ENCODE results near the gene CHMP2A. TPM values are rescaled to one million over a fixed set of nuclear protein-coding genes. Genes with fewer than 3 reads are reported as not detected.

The CHMP2A gene
- total and polyA plus RNA-seq, 10 of the 15 experiments (the other 5 are each of a cell fraction or from before 2014, with no cell fraction given) = 69.5 to 172 (median 109) TPM

- TF ChIP-seq ZNF592 (IDR thresholded peaks at IDR 0.05) = no peak
Measured at GRCh38 chr19:58559275-58560006, 4.5 kb upstream of the CHMP2A start (continued).

GRCh38 chr19:58558623-58559274 is 3.8 kb upstream of the CHMP2A start:
- Histone ChIP-seq H3K79me2 (ENCODE audit: control insufficient read depth, insufficient read depth, low read length) (peaks cover 42% of the 10 kb centered on the region), H3K36me3 (ENCODE audit: control insufficient read depth in 2 of 2, insufficient read depth in 2 of 2, low read length in 1 of 2) (peaks cover 5% of the 10 kb centered on the region in 2 experiments; a peak in 3 of 4 replicates), H3K27me3 (replicated peaks in 1 of 2; ENCODE audit: control insufficient read depth in 2 of 2, insufficient read depth in 2 of 2, low read length in 1 of 2) (no peaks in the 10 kb centered on the region), H3K9ac (ENCODE audit: control insufficient read depth, insufficient read depth, low read length) (peak overlapping the region; percentile 93), H3K27ac (ENCODE audit: control insufficient read depth, insufficient read depth) (peak overlapping the region; percentile 96), H2AFZ (ENCODE audit: control insufficient read depth, low read depth, low read length) (peak overlapping the region; percentile 86), H3K9me3 (replicated peaks; ENCODE audit: control insufficient read depth, insufficient read depth, low read length) (no peaks in the 10 kb centered on the region), H3K4me2 (ENCODE audit: control insufficient read depth, insufficient read depth) (peak overlapping the region; percentile 88), H3K4me1 (ENCODE audit: control insufficient read depth, insufficient read depth, low read length) (peaks cover 50% of the 10 kb centered on the region), H3K4me3 (peak overlapping the region; percentile 89), H4K20me1 (ENCODE audit: control insufficient read depth, insufficient read depth) (no peaks in the 10 kb centered on the region)
- ATAC-seq (peak; percentile 72), DNase-seq (ENCODE audit: low read depth, low spot score) (peak; percentile 95), FAIRE-seq (peak; percentile 100)
- intact Hi-C loops (cut with micrococcal nuclease; ENCODE audit: unreplicated experiment) (loop anchor here (1.0 to 2.0 kb wide), 2 partner anchors 14 to 44 kb away; no protein-coding TSS in a partner anchor), in situ Hi-C loops (cut with MboI) (no loop called here)
- 2% methylated on average over 63 of the region's 76 CpGs for WGBS (ENCODE audit: insufficient coverage, insufficient replicate concordance, low lambda C conversion rate, missing lambda C conversion rate)
- ChIA-PET RAD21 (ENCODE audit: unreplicated experiment) (interaction anchor here (0.6 to 1.6 kb wide), 6 partner anchors 14 to 39 kb away, joined by 3 to 5 read pairs (median 4); partner anchors contain the start of gene ZBTB45), POLR2A (interaction anchor here (0.6 to 4.7 kb wide), 10 partner anchors 12 to 70 kb away, joined by 3 to 46 read pairs (median 8); partner anchors contain the start of genes MZF1, TRIM28 and ZBTB45), CTCF (interaction anchor here (1.0 to 2.4 kb wide), 4 partner anchors 13 to 39 kb away, joined by 3 to 14 read pairs (median 6); partner anchors contain the start of gene ZBTB45), SMC1A (ENCODE audit: uncharacterized antibody, unreplicated experiment) (interaction anchor here (0.6 to 1.9 kb wide), 4 partner anchors 13 to 197 kb away, joined by 3 to 10 read pairs (median 4); partner anchors contain the start of gene ZBTB45)
- no TSS peak for BruUV-seq (replicated peaks)
- TF ChIP-seq GABPA (IDR thresholded peaks at IDR 0.05; ENCODE audit: low read depth) = no peak
- TF ChIP-seq HCFC1 (IDR thresholded peaks at IDR 0.05; ENCODE audit: low read length) = peak; percentile 73
- TF ChIP-seq TCF12 (IDR thresholded peaks at IDR 0.05; ENCODE audit: low read depth, low read length) = peak; percentile 88
- peak; percentile 30 for TF ChIP-seq TBL1XR1 (IDR thresholded peaks at IDR 0.05; ENCODE audit: low read depth, low read length)
- TF ChIP-seq E2F4 (IDR thresholded peaks at IDR 0.05; ENCODE audit: low read depth, low read length) = peak; percentile 61; the same call in 1 of the 2 replicates
- TF ChIP-seq HDAC6 (IDR thresholded peaks at IDR 0.05; ENCODE audit: unreplicated experiment) = no peak
- peak; percentile 36; the same call in 1 of the 2 replicates for TF ChIP-seq SIN3A (IDR thresholded peaks at IDR 0.05; ENCODE audit: low read depth, low read length)
- no peak; the same call in 1 of the 2 replicates for TF ChIP-seq NKRF (conservative IDR thresholded peaks at IDR 0.05)
- peak; percentile 15; the same call in 1 of the 2 replicates for TF ChIP-seq POLR2AphosphoS2 (IDR thresholded peaks at IDR 0.05; ENCODE audit: low read depth, low read length)
- TF ChIP-seq SP1 (IDR thresholded peaks at IDR 0.05; ENCODE audit: low read depth, low read length) = peak; percentile 47
- peak; percentile 77; the same call in 1 of the 2 replicates for TF ChIP-seq SMAD5 (IDR thresholded peaks at IDR 0.05; ENCODE audit: low read depth)
- TF ChIP-seq CHD2 (IDR thresholded peaks at IDR 0.05; ENCODE audit: borderline replicate concordance, low read depth, low read length) = peak; percentile 54

All from GM12878 (cell line).